Ramos (cell line): Measurements from ENCODE around the gene CEBPB.
"Not testable (repeated sequence)": the region's sequence is repeated elsewhere in the genome, so short reads cannot be mapped to it uniquely, and the experiment has no call there.

Source experiments
- in situ Hi-C: fragments of 300-500 bp; cut with MboI; formaldehyde crosslinking; loops from one replicate; pipeline ENCODE4 v1.14.3; 2022; ENCODE audit warnings: low sequenced_read_pairs; ENCODE audit not compliant: unreplicated experiment

The CEBPB gene

GRCh38 chr20:50203951-50204937 lies 13.6 kb downstream of the CEBPB start:
- in situ Hi-C loops: no loop called here

- in situ Hi-C loops: no loop called here
Observed at GRCh38 chr20:50207026-50207425, 16.4 kb downstream of the CEBPB start.

GRCh38 chr20:50208085-50208491 lies 17.5 kb downstream of the CEBPB start:
- in situ Hi-C loops: no loop called here

- in situ Hi-C loops: not testable (repeated sequence)
Observed at GRCh38 chr20:50208815-50209214, 18.2 kb downstream of the CEBPB start.

DNA sequence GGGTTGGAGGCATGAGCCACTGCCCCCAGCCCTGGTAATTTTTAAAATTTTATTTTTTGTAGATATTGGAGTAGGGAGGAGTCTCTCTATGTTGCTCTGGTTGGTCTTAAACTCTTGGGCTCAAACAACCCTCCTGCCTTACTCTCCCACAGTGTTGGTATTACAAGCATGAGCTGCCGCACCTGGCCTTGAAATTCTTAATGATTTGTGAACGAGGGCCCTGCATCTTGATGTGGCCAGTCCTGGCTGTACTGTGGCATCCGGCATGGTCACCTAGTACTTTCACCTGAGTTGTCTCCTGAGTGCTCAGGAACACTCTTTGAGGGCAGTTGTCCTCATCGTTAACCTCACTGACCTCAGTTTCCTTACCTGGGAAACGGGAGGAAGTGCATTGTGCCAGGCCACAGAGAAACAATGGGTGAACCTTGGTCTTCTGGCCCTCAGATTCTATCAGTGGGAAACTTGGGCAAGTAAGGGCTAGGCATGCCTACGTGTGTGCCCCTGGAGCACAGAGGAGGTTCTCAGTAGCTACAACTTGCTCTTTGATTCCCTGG lies 19.5 kb downstream of the CEBPB start:
- in situ Hi-C loops: no loop called here

- in situ Hi-C loops: no loop called here
Observed at GRCh38 chr20:50211091-50211490, 20.5 kb downstream of the CEBPB start.

DNA sequence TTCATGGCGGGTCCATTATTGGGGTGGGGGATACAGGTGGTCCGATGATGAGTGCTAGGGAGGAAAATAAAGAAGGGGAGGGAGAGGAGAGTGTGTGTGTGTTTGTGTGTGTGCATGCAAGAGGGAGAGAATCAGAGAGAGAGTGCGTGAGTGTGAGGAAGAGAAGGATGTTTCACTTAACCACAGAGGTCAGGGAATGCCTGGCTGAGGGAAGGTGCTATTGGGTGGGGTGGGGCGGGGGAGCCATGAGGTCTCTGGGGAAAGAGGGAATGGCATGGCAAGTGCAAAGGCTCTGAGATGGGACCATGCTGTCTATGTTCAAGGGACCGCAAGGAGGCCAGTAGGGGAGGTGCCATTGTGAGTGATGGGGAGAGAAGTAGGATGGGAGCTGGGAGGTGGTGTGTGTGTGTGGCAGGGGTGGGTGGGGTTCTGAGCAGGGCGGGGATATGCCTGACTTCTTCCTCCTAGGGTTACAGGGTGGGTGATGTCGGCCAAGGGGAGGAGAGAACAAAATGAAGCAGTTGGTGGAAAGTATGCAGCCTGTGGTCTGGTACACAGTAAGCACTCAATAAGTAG lies 23.0 kb downstream of the CEBPB start:
- in situ Hi-C loops: no loop called here

- in situ Hi-C loops: no loop called here
Observed at GRCh38 chr20:50214226-50215024, 23.8 kb downstream of the CEBPB start.

DNA sequence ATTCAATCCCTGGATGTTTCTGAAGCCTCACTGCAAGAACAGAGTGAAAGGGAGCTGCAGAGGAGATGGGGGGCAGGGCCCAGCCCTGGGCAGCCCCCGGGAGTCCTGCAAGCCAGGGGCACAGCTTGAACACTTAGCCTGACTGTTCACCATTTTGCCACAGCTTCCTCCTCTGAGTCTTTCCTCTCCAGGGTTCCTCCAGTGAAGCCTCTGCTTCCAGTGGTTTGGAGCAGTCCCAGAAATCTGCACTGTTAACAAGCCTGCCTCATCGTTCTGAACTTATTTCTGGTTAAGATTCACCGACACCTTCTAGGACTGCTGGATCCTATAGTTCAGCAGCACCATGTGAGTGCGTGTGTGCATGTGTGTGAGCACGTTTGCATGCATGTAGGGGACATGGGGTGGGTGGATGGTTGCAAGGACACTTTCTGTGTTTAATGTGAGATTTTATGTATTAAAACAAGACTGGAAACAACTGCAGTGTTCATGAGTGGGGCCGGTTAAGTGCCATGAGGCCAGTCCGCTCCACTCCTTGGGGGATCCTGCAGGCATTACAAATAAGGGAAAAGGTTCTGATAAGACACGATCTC lies 24.6 kb downstream of the CEBPB start:
- in situ Hi-C loops: no loop called here

DNA sequence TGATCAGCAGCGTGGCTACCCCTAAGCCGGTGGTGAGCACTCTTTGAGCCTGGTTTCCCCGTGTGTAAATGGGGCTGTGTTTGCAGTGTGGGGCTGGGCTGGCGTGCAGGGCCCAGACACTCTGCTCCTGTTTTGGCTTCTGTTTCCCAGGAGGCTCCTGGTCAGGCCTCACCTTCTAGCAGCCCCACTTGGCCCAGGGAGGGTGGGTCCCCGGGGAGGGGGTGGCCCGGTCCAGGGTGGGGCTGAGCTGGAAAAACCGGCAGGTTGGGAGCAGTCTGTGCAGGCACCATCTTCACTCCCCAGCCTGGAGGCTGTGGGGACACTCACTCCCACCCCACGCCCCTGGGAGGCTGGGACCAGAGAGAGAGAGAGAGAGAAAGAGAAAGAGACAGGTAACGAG lies 25.3 kb downstream of the CEBPB start:
- in situ Hi-C loops: no loop called here

DNA sequence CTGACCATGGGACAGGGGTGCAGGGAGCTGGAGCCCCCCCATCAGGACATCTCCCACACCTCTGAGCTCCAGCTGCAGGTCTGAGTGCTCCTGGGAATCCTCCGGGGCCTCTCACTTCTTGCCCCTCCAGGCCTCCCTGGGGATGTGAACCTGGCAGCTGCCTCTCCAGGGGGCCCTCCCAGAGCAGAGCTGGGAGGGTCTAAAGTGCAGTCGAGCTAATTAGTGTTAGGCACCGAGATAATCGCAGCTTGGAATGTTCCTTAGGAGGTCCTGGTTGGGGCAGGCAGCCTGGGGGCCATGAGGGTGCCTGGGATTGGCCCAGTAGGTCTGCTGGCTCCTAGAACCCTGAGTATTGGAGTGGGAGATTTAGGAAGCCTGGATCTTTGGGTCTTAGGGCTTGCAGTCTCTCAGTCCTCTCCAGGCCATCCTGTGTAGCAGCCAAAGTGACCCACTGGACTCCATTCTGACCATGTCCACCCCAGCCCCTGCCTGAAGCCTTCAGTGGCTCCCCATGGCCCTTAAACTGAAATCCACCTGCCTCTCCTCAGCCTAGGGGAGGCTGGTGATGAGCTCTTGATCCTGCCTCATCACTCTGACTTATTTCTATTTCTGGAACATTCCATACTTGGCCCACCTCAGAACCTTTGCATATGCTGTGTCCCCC lies 26.0 kb downstream of the CEBPB start:
- in situ Hi-C loops: no loop called here

GRCh38 chr20:50217207-50217949 lies 26.7 kb downstream of the CEBPB start:
- in situ Hi-C loops: no loop called here

DNA sequence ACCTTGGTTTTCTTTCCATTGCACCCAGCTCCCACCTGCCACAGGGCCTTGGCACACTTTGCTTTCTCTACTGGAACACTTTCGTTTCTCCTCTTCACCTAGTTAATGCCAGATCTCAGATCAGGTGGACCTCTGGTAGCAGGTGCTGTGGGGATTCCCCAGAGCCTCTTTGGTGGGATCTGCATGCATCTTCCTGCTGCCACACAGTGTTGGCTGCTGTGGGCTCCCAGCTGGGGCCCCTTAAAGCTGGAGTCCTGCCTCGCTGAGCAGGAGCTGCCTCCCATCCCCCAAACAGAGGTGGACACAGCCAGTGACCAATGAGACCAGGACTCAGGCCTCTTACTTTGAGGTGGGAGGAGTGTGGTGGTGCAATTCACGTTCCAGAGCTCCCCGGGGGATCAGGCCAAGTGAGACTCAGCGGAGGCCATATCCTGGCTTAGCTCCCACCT lies 28.4 kb downstream of the CEBPB start:
- in situ Hi-C loops: no loop called here

- in situ Hi-C loops: no loop called here
Observed at GRCh38 chr20:50219600-50219999, 29.0 kb downstream of the CEBPB start.

GRCh38 chr20:50220093-50220893 lies 29.7 kb downstream of the CEBPB start:
- in situ Hi-C loops: no loop called here

GRCh38 chr20:50220894-50221365 lies 30.3 kb downstream of the CEBPB start:
- in situ Hi-C loops: no loop called here

GRCh38 chr20:50221501-50222308 lies 31.1 kb downstream of the CEBPB start:
- in situ Hi-C loops: no loop called here
